GM04503 (cell line): ENCODE data around the gene DUSP9.
"Not testable (repeated sequence)": the region's sequence is repeated elsewhere in the genome, so short reads cannot be mapped to it uniquely, and the experiment has no call there.

Source experiments
- DNase-seq: peaks from one replicate; pipeline ENCODE4 v3.0.0-alpha.2; 2012; ENCODE audit warnings: low read depth

Gene DUSP9

GRCh38 chrX:153646620-153647373 lies at the start of gene DUSP9:
DUSP9 (plus strand) TSS chrX:153647203; CDS start chrX:153647954, 751 bp downstream.
- DNase-seq, result no peak

GRCh38 chrX:153598541-153599191 lies 48.3 kb upstream of the DUSP9 start, which contains the start of gene CCNQ:
CCNQ (minus strand) TSS chrX:153599139; CDS start chrX:153599073, 66 bp downstream.
- no peak for DNase-seq

GRCh38 chrX:153599192-153600031 lies 47.6 kb upstream of the DUSP9 start:
- peak; percentile 32 for DNase-seq

GRCh38 chrX:153600032-153600373 lies 47.0 kb upstream of the DUSP9 start:
- DNase-seq, result no peak

- DNase-seq, result no peak
Measured at GRCh38 chrX:153600921-153601320, 46.1 kb upstream of the DUSP9 start.

- DNase-seq, result no peak
Measured at GRCh38 chrX:153601511-153602110, 45.4 kb upstream of the DUSP9 start.

GRCh38 chrX:153602601-153603000 lies 44.4 kb upstream of the DUSP9 start:
- no peak for DNase-seq

GRCh38 chrX:153603131-153603656 lies 43.8 kb upstream of the DUSP9 start:
- no peak for DNase-seq

- DNase-seq, result not testable (repeated sequence)
Measured at GRCh38 chrX:153604666-153605380, 42.2 kb upstream of the DUSP9 start.

GRCh38 chrX:153606503-153606902 lies 40.5 kb upstream of the DUSP9 start:
- no peak for DNase-seq

- DNase-seq, result no peak
Measured at GRCh38 chrX:153608376-153608775, 38.6 kb upstream of the DUSP9 start.

- DNase-seq, result no peak
Measured at GRCh38 chrX:153608806-153609205, 38.2 kb upstream of the DUSP9 start.

- no peak for DNase-seq
Measured at GRCh38 chrX:153609917-153610835, 36.8 kb upstream of the DUSP9 start.

GRCh38 chrX:153610836-153611213 lies 36.2 kb upstream of the DUSP9 start:
- DNase-seq, result no peak

- no peak for DNase-seq
Measured at GRCh38 chrX:153611298-153612095, 35.5 kb upstream of the DUSP9 start.

GRCh38 chrX:153612413-153612812 lies 34.6 kb upstream of the DUSP9 start:
- DNase-seq, result no peak

GRCh38 chrX:153614818-153615217 lies 32.2 kb upstream of the DUSP9 start:
- DNase-seq, result no peak

GRCh38 chrX:153620576-153620975 lies 26.4 kb upstream of the DUSP9 start:
- DNase-seq, result no peak

- no peak for DNase-seq
Measured at GRCh38 chrX:153621949-153622598, 24.9 kb upstream of the DUSP9 start.
